H1 (cell line): Measurements from ENCODE around the gene NYAP2. TPM values are rescaled to one million over a fixed set of nuclear protein-coding genes. Genes with fewer than 3 reads are reported as not detected.

Experiments
- CTCF ChIA-PET: fragments of 300-600 bp; sonication (Branson Sonifier 250); formaldehyde crosslinking; loops from one replicate; lab custom pipeline; 2021; ENCODE audit not compliant: partially characterized antibody; lab: Charles Lee
- POLR2A ChIA-PET: fragments of 300-600 bp; sonication (Branson Sonifier 250); formaldehyde crosslinking; loops from one replicate; lab custom pipeline; 2021; ENCODE audit warnings: inconsistent platforms; ENCODE audit not compliant: partially characterized antibody; lab: Charles Lee
- DNase-seq, 2 experiments: peaks; one replicate each; pipeline versions ENCODE4 v3.0.0 to v3.0.0-alpha.2; 2010 to 2022; ENCODE audit warnings: low spot score in 2 of 2, low read depth in 1 of 2, mixed read lengths in 1 of 2
- FAIRE-seq: peaks from 2 replicates; lab custom pipeline; 2011; peaks lifted over from hg19 to GRCh38; lab: Jason Lieb, UNC
- H2AFZ ChIP-seq: 2 replicates; pipeline ENCODE4 v1.8.1; 2012; ENCODE audit warnings: low read length, inconsistent platforms
- H2AK5ac ChIP-seq: 2 replicates; pipeline ENCODE4 v1.6.1; 2013; ENCODE audit warnings: low read depth, low read length
- H2BK120ac ChIP-seq: replicated peaks from 2 replicates; pipeline ENCODE3; 2013; ENCODE audit warnings: low read depth, low read length, inconsistent platforms
- H2BK12ac ChIP-seq: 2 replicates; pipeline ENCODE4 v1.6.1; 2013; ENCODE audit warnings: low read depth, low read length
- H2BK15ac ChIP-seq: 2 replicates; pipeline ENCODE4 v1.6.1; 2013; ENCODE audit warnings: low read length
- H2BK20ac ChIP-seq: 2 replicates; pipeline ENCODE4 v1.6.1; 2013; ENCODE audit warnings: low read length
- H2BK5ac ChIP-seq: 2 replicates; pipeline ENCODE4 v1.6.1; 2013; ENCODE audit warnings: low read depth, low read length
- H3K14ac ChIP-seq: 2 replicates; pipeline ENCODE4 v1.6.1; 2013; ENCODE audit warnings: inconsistent platforms; ENCODE audit not compliant: insufficient read length
- H3K18ac ChIP-seq: 2 replicates; pipeline ENCODE4 v1.6.1; 2013; ENCODE audit warnings: low read length; ENCODE audit errors: extremely low read depth
- H3K23ac ChIP-seq: 2 replicates; pipeline ENCODE4 v1.6.1; 2013; ENCODE audit warnings: inconsistent platforms; ENCODE audit not compliant: insufficient read length
- H3K23me2 ChIP-seq: 2 replicates; pipeline ENCODE4 v1.6.1; 2013; ENCODE audit warnings: low read depth, low read length
- H3K27ac ChIP-seq: 2 replicates; pipeline ENCODE4 v1.6.1; 2011; ENCODE audit warnings: low read depth, low read length, inconsistent platforms
- H3K27me3 ChIP-seq, 4 experiments: replicated peaks in 1 of 4; 1 replicate in 1 of 4; 2 replicates in 3 of 4; pipeline versions ENCODE4 v1.6.1 to v1.8.1; 2011 to 2013; ENCODE audit warnings: low read length in 3 of 4, mild to moderate bottlenecking in 3 of 4, inconsistent platforms in 2 of 4, mixed read lengths in 2 of 4, moderate library complexity in 1 of 4; ENCODE audit not compliant: control insufficient read depth in 3 of 4, insufficient read depth in 3 of 4; ENCODE audit errors: extremely low read depth in 1 of 4
- H3K36me3 ChIP-seq, 4 experiments: 2 replicates each; pipeline versions ENCODE4 v1.6.1 to v1.8.1; 2011 to 2013; ENCODE audit warnings: mild to moderate bottlenecking in 4 of 4, low read length in 3 of 4, moderate library complexity in 2 of 4, control low read depth in 1 of 4, inconsistent platforms in 1 of 4; ENCODE audit not compliant: insufficient read depth in 4 of 4, control insufficient read depth in 2 of 4
- H3K4ac ChIP-seq: replicated peaks from 2 replicates; pipeline ENCODE3; 2013; ENCODE audit warnings: low read length, low read depth, mixed read lengths, inconsistent platforms; ENCODE audit not compliant: insufficient read length
- H3K4me1 ChIP-seq, 4 experiments: replicated peaks in 1 of 4; 1 replicate in 1 of 4; 2 replicates in 3 of 4; pipeline versions ENCODE4 v1.6.1 to v1.8.1; 2011 to 2013; ENCODE audit warnings: low read length in 3 of 4, inconsistent platforms in 2 of 4, mixed read lengths in 1 of 4; ENCODE audit not compliant: insufficient read depth in 4 of 4, control insufficient read depth in 3 of 4
- H3K4me2 ChIP-seq, 2 experiments: 2 replicates each; pipeline versions ENCODE4 v1.6.1 to v1.8.1; 2011 to 2013; ENCODE audit warnings: low read depth in 2 of 2, low read length in 2 of 2, control low read depth in 1 of 2, inconsistent platforms in 1 of 2, mild to moderate bottlenecking in 1 of 2; ENCODE audit not compliant: insufficient read depth in 1 of 2
- H3K4me3 ChIP-seq, 4 experiments: fragments of 200-600, 300-600 bp in 1 of 4; sonication (generic), shearing (Covaris generic), sonication (Bioruptor Twin) in 1 of 4; 2 replicates each; pipeline versions ENCODE4 v1.5.1 to v1.8.1; 2011 to 2016; ENCODE audit warnings: low read length in 4 of 4, low read depth in 3 of 4, control low read depth in 2 of 4, inconsistent platforms in 2 of 4, mild to moderate bottlenecking in 2 of 4, mixed read lengths in 1 of 4, moderate library complexity in 1 of 4; ENCODE audit not compliant: insufficient read depth in 2 of 4; ENCODE audit errors: extremely low read depth in 1 of 4
- H3K56ac ChIP-seq: replicated peaks from 2 replicates; pipeline ENCODE3; 2013; ENCODE audit warnings: low read depth, mild to moderate bottlenecking, mixed read lengths, low read length, inconsistent platforms; ENCODE audit not compliant: insufficient read length
- H3K79me1 ChIP-seq: 2 replicates; pipeline ENCODE4 v1.6.1; 2013; ENCODE audit warnings: low read depth, low read length, control low read depth
- H3K79me2 ChIP-seq, 2 experiments: 2 replicates each; pipeline versions ENCODE4 v1.6.1 to v1.8.1; 2012 to 2013; ENCODE audit warnings: low read length in 2 of 2, mild to moderate bottlenecking in 2 of 2, inconsistent platforms in 1 of 2; ENCODE audit not compliant: insufficient read depth in 2 of 2, control insufficient read depth in 1 of 2
- H3K9ac ChIP-seq, 4 experiments: replicated peaks in 1 of 4; 1 replicate in 1 of 4; 2 replicates in 3 of 4; pipeline versions ENCODE4 v1.6.1 to v1.8.1; 2011 to 2013; ENCODE audit warnings: low read depth in 3 of 4, low read length in 3 of 4, control low read depth in 2 of 4, mild to moderate bottlenecking in 2 of 4, moderate library complexity in 2 of 4, inconsistent platforms in 1 of 4; ENCODE audit errors: extremely low read depth in 1 of 4
- H3K9me3 ChIP-seq, 2 experiments: 2 replicates each; pipeline versions ENCODE4 v1.6.1 to v1.8.1; 2012 to 2013; ENCODE audit warnings: mild to moderate bottlenecking in 2 of 2, moderate library complexity in 2 of 2, control low read depth in 1 of 2, inconsistent platforms in 1 of 2, low read depth in 1 of 2, low read length in 1 of 2, mixed read lengths in 1 of 2; ENCODE audit not compliant: insufficient read depth in 2 of 2
- H4K20me1 ChIP-seq, 2 experiments: replicated peaks in 1 of 2; 2 replicates each; pipeline versions ENCODE3 to v1.8.1; 2011 to 2013; ENCODE audit warnings: inconsistent platforms in 2 of 2, low read length in 2 of 2, mild to moderate bottlenecking in 1 of 2; ENCODE audit not compliant: insufficient read depth in 2 of 2, control insufficient read depth in 1 of 2
- H4K5ac ChIP-seq: 2 replicates; pipeline ENCODE4 v1.6.1; 2013; ENCODE audit warnings: low read length, low read depth, mixed read lengths, inconsistent platforms; ENCODE audit not compliant: insufficient read length
- H4K8ac ChIP-seq: 2 replicates; pipeline ENCODE4 v1.8.0; 2013; ENCODE audit warnings: mild to moderate bottlenecking, moderate library complexity, low read length, inconsistent platforms; ENCODE audit not compliant: insufficient read depth; ENCODE audit errors: extremely low read depth
- H4K91ac ChIP-seq: replicated peaks from 2 replicates; pipeline ENCODE3; 2013; ENCODE audit warnings: low read length, mixed read lengths, inconsistent platforms; ENCODE audit not compliant: insufficient read length
- BCL11A ChIP-seq, 2 experiments: IDR thresholded peaks; one replicate each; pipeline ENCODE4 v1.6.1; 2011; ENCODE audit warnings: low read depth in 2 of 2, low read length in 2 of 2, mild to moderate bottlenecking in 2 of 2
- CTCF ChIP-seq, 3 experiments: IDR thresholded peaks; 1 replicate in 2 of 3; 2 replicates in 1 of 3; pipeline versions ENCODE4 v1.5.1 to v1.6.1; 2011; ENCODE audit warnings: low read length in 3 of 3, mild to moderate bottlenecking in 3 of 3, inconsistent platforms in 2 of 3, low read depth in 1 of 3, moderate library complexity in 1 of 3; ENCODE audit not compliant: insufficient read depth in 1 of 3; ENCODE audit errors: control extremely low read depth in 1 of 3
- HDAC6 ChIP-seq: IDR thresholded peaks from one replicate; pipeline ENCODE4 v1.7.1; 2012; ENCODE audit warnings: low read depth, mild to moderate bottlenecking, inconsistent platforms, low read length, moderate library complexity
- RAD21 ChIP-seq, 2 experiments: IDR thresholded peaks in 1 of 2; conservative IDR thresholded peaks in 1 of 2; 2 replicates each; pipeline ENCODE4 v1.6.1; 2011; ENCODE audit warnings: low read depth in 2 of 2, low read length in 2 of 2, improper control_type of control experiment in 1 of 2, inconsistent platforms in 1 of 2, mild to moderate bottlenecking in 1 of 2, moderate library complexity in 1 of 2
- WGBS, 2 experiments: shearing (Covaris generic) in 1 of 2; methylation state at CpG; one replicate each; pipeline versions ENCODE4 v1.1.6 to v1.1.7; 2013 to 2015; ENCODE audit warnings: low lambda C conversion rate in 2 of 2, mixed read lengths in 2 of 2, inconsistent platforms in 1 of 2, low coverage in 1 of 2, missing lambda C conversion rate in 1 of 2; ENCODE audit not compliant: insufficient replicate concordance in 2 of 2, insufficient coverage in 1 of 2, insufficient read length in 1 of 2; ENCODE audit errors: extremely low coverage in 1 of 2, missing lambda C conversion rate in 1 of 2; 5-methylcytosine and 5-hydroxymethylcytosine counted together
- polyA plus RNA-seq, 7 experiments: library from polyadenylated mRNA; depleted of rRNA in 3 of 7; stranded (reverse) in 5 of 7; unstranded in 2 of 7; fragments of >200 nt in 5 of 7; fragments of 200-250 nt in 2 of 7; gene quantifications; 1 replicate in 5 of 7; 2 replicates in 1 of 7; 4 replicates in 1 of 7; pipeline versions ENCODE4 v1.2.1 to v1.2.3, GENCODE V29; 2011 to 2013; ENCODE audit warnings: missing spikeins in 2 of 7, mixed read lengths in 2 of 7
- total RNA-seq: library from RNA; stranded (reverse); fragmentation: NEBNext Ultra II Directional; extraction: Animal tissue kit (Norgen Biotek cat#: 25700); gene quantifications from 2 replicates; pipeline ENCODE4 v1.2.1, GENCODE V29; 2021

The NYAP2 gene
- total and polyA plus RNA-seq, 2 of the 8 experiments (the other 6 are each of a cell fraction or from before 2014, with no cell fraction given) = not detected

- Histone ChIP-seq H2AK5ac (no peak overlapping the region), H3K56ac (no peak overlapping the region), H3K9me3 (no peaks in the 10 kb centered on the region), H3K79me1 (no peaks in the 10 kb centered on the region), H2BK15ac (no peak overlapping the region), H2BK120ac (no peak overlapping the region), H3K18ac (no peak overlapping the region), H3K9ac (no peak overlapping the region), H4K20me1 (no peaks in the 10 kb centered on the region), H3K23ac (no peak overlapping the region), H3K27me3 (no peaks in the 10 kb centered on the region), H4K8ac (no peak overlapping the region), H3K79me2 (no peaks in the 10 kb centered on the region), H2BK5ac (no peak overlapping the region), H2BK20ac (no peak overlapping the region), H3K27ac (no peak overlapping the region), H3K4me1 (peaks cover 0 to 3% (median 0%) of the 10 kb centered on the region in 4 experiments; a peak in 1 of 7 replicates), H2AFZ (no peak overlapping the region), H3K14ac (no peak overlapping the region), H4K91ac (no peak overlapping the region), H3K4me3 (no peak overlapping the region), H3K4me2 (no peak overlapping the region), H3K36me3 (no peaks in the 10 kb centered on the region), H4K5ac (no peak overlapping the region), H2BK12ac (no peak overlapping the region), H3K23me2 (no peaks in the 10 kb centered on the region), H3K4ac (no peak overlapping the region)
- CTCF ChIA-PET = interaction anchor here (0.6 to 1.8 kb wide), 12 partner anchors 9 to 1321 kb away, joined by 3 to 5 read pairs (median 3); no protein-coding TSS in a partner anchor
- TF ChIP-seq CTCF (IDR thresholded peaks at IDR 0.05; ENCODE audit: control extremely low read depth in 1 of 3, insufficient read depth in 1 of 3, low read depth in 1 of 3, low read length in 3 of 3) (peak in 2 of 3 experiments; percentile 19 to 27; a peak in 2 of 4 replicates), HDAC6 (no peak), RAD21 (IDR thresholded peaks at IDR 0.05 in 1 of 2, conservative IDR thresholded peaks at IDR 0.05 in 1 of 2; ENCODE audit: low read depth in 2 of 2, low read length in 2 of 2) (peak; percentile 62 to 70), BCL11A (IDR thresholded peaks at IDR 0.05; ENCODE audit: low read depth in 2 of 2, low read length in 2 of 2) (no peak)
- POLR2A ChIA-PET = no interaction called here
- DNase-seq = no peak
- WGBS, 2 experiments = 71% methylated on average over 4 of the region's 4 CpGs; no CpG with 5 or more reads in 1 of the 2 experiments
- FAIRE-seq = no peak
These were observed 270.8 kb downstream of the NYAP2 start for GRCh38 chr2:225670111-225670974.
